Activated naive CD8-positive, alpha-beta T cell treated with anti-CD3 and anti-CD28 coated beads for 36 hours (primary cell): ENCODE measurements around the gene CCDC181. TPM values are rescaled to one million over a fixed set of nuclear protein-coding genes. Genes with fewer than 3 reads are reported as not detected.
"Not testable (repeated sequence)": the region's sequence is repeated elsewhere in the genome, so short reads cannot be mapped to it uniquely, and the experiment has no call there.

Source experiments
- DNase-seq: peaks from one replicate; pipeline ENCODE4 v3.0.0; 2021
- H3K27ac Mint-ChIP-seq: one replicate; pipeline ENCODE4 v1.8.0; 2022; ENCODE audit warnings: mild to moderate bottlenecking, moderate library complexity, mixed read lengths
- H3K27me3 Mint-ChIP-seq: one replicate; pipeline ENCODE4 v1.8.0; 2022; ENCODE audit warnings: mild to moderate bottlenecking, mixed read lengths
- H3K36me3 Mint-ChIP-seq: one replicate; pipeline ENCODE4 v1.8.0; 2021; ENCODE audit warnings: mild to moderate bottlenecking, mixed read lengths
- H3K4me1 Mint-ChIP-seq: one replicate; pipeline ENCODE4 v1.8.0; 2021; ENCODE audit warnings: mixed read lengths
- H3K4me3 Mint-ChIP-seq: one replicate; pipeline ENCODE4 v1.8.0; 2022; ENCODE audit warnings: mild to moderate bottlenecking, moderate library complexity, mixed read lengths
- H3K9me3 Mint-ChIP-seq: one replicate; pipeline ENCODE4 v1.8.0; 2022; ENCODE audit warnings: mixed read lengths
- total RNA-seq, 2 experiments: library from RNA; stranded (reverse); gene quantifications; one replicate each; pipeline ENCODE4 v1.2.3, GENCODE V29; 2021

CCDC181 gene
- total RNA-seq, 2 experiments from 2014 or later = 0.52 to 0.62 TPM

DNA sequence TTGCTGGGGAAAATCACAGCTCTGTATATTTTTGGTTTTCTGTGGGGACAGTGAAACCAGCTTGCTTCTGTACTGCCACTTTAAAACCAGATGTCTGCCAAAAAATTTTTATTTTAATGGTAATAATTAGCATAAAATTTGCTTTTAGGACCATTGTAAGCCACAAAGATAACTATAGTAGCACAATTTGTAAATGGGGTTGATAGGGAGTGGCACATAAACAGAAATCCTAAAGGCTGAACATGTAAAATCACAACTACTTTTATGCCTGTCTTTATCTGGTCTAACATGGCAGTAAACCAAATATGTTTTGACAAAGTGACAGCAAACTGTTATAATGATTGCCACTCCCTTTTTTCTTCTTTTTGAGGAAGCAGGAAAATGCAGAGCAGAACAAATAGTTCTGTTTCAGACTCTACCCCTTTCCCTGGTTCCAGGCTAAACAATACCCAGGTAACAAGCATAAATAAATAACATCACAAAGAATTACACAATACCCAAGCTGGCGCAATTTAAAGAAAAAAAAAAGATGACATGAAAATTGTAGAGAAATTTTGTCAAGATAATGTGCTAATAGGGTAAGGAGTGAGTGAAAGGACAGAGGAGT lies 24.0 kb upstream of the CCDC181 start:
- Mint-ChIP-seq H3K9me3 (peaks cover 3% of the 10 kb centered on the region), H3K4me3 (no peak overlapping the region)

DNA sequence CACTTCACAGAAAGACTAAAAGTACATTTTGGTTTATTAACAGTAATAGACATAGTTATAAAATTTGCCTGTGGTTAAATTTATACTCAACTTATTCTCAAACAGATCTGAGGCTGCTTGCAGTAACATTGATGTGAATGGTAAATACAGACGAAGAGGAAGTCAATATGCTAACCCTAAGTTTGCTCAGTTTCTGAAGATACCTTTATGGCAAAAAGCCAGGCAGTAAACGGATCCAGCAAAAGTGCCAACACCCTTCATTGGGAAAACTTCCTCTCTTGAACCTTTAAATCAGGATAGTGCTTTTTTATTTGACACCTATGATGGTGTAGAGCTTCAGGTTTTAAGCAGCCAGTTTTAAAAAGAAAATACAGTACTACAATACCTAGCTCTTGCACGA lies 16.6 kb upstream of the CCDC181 start:
- H3K27me3 Mint-ChIP-seq = peaks cover 18% of the 10 kb centered on the region
- DNase-seq = no peak
- no peak overlapping the region for H3K4me3 Mint-ChIP-seq
- no peaks in the 10 kb centered on the region for H3K4me1 Mint-ChIP-seq
- no peak overlapping the region for H3K27ac Mint-ChIP-seq
- H3K9me3 Mint-ChIP-seq = peaks cover 3% of the 10 kb centered on the region
- no peaks in the 10 kb centered on the region for H3K36me3 Mint-ChIP-seq

More for the DNA sequence above, 24.0 kb upstream of the CCDC181 start:
- peaks cover 19% of the 10 kb centered on the region for H3K27me3 Mint-ChIP-seq
- H3K27ac Mint-ChIP-seq = no peak overlapping the region
- peaks cover 3% of the 10 kb centered on the region for H3K4me1 Mint-ChIP-seq
- H3K36me3 Mint-ChIP-seq = peaks cover 2% of the 10 kb centered on the region
- DNase-seq = no peak

DNA sequence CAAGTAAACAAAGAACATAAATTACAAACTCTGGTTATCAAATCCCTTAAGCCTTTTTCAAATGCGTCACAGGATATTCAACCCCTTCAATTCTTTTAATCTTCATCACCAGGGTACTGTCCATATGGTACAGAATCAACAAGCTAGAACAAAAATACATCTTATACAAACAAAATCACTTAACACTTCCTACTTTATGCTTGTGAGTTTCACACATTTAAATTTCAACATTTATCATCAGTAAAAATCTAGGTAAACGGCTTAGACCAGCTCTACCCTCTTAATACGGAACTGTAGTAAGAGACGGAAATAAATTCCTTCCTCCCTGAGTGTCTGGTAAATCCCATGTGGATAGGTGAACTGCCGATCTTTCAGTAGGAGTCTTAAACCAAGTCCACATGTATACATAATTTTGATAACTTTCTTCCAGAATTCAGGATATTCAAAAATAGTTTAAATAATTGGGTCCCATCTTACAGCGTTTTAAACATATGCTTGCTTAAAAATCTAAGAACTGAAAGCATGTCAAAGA lies 1.0 kb downstream of the CCDC181 start:
- Mint-ChIP-seq H3K9me3 (no peaks in the 10 kb centered on the region), H3K27me3 (peaks cover 59% of the 10 kb centered on the region), H3K27ac (no peak overlapping the region), H3K36me3 (no peaks in the 10 kb centered on the region), H3K4me3 (peak overlapping the region; percentile 95), H3K4me1 (peaks cover 4% of the 10 kb centered on the region)
- no peak for DNase-seq

DNA sequence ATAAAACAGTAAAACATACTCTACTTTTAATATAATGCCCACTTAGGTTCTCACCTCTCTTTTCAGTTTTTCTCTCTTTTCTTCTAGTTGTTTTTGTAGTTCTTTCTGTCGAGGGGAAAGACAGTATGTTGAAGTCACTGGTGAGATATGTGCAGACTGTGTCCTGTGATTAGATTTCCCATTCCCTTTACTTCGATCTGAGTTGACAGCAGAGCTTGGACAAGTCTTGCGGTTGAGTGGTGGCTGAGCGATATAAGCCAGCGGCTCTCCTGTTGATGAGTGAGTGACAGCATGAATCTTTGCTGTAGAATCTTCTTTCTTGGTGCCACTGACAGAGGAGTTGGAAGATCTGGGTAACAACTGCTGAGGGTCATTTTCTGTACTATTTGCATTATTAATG lies 6.0 kb downstream of the CCDC181 start:
- Mint-ChIP-seq H3K27me3 (peaks cover 26% of the 10 kb centered on the region), H3K36me3 (no peaks in the 10 kb centered on the region), H3K4me1 (no peaks in the 10 kb centered on the region), H3K27ac (no peak overlapping the region), H3K4me3 (no peak overlapping the region), H3K9me3 (no peaks in the 10 kb centered on the region)
- DNase-seq = no peak

DNA sequence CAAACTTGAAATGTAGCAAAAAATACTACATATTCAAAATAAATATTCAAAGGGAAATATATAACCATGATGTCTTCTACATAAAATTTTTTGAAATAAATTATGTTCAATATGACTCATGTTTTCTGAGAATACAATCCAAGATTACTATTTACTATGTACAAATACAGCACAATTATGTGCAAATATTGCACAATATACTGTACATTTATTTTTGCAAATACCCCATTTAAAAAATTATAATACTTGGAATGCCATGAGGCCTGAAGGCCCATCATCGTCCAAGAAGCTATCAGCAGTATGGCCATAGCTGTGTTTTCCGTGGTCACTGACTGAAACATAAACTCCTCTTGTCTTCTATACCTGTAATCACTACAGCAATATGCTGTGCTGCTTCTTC lies 12.3 kb downstream of the CCDC181 start:
- H3K4me1 Mint-ChIP-seq = no peaks in the 10 kb centered on the region

DNA sequence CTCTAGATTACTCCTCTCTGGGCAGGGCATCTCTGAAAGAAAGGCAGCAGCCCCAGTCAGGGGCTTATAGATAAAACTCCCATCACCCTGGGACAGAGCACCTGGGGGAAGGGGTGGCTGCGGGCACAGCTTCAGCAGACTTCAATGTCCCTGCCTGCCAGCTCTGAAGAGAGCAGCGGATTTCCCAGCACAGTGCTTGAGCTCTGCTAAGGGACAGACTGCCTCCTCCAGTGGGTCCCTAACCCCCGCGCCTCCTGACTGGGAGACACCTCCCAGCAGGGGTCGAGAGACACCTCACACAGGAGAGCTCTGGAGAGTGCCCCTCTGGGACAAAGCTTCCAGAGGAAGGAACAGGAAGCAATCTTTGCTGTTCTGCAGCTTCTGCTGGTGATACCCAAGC lies 18.9 kb downstream of the CCDC181 start:
- H3K9me3 Mint-ChIP-seq = peaks cover 49% of the 10 kb centered on the region
- not testable (repeated sequence) for DNase-seq, H3K36me3 Mint-ChIP-seq, H3K4me3 Mint-ChIP-seq, H3K27me3 Mint-ChIP-seq, H3K27ac Mint-ChIP-seq, H3K4me1 Mint-ChIP-seq

More for the DNA sequence above, 12.3 kb downstream of the CCDC181 start:
- Mint-ChIP-seq H3K27ac (no peak overlapping the region), H3K9me3 (peaks cover 17% of the 10 kb centered on the region), H3K4me3 (no peak overlapping the region), H3K27me3 (no peaks in the 10 kb centered on the region), H3K36me3 (no peaks in the 10 kb centered on the region)
- DNase-seq = no peak

DNA sequence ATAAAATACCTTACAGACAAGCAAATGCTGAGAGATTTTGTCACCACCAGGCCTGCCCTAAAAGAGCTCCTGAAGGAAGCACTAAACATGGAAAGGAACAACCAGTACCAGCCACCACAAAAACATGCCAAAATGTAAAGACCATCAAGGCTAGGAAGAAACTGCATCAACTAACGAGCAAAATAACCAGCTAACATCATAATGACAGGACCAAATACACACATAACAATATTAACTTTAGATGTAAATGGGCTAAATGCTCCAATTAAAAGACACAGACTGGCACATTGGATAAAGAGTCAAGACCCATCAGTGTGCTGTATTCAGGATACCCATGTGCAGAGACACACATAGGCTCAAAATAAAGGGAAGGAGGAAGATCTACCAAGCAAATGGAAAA lies 24.7 kb downstream of the CCDC181 start:
- not testable (repeated sequence) for DNase-seq, H3K4me1 Mint-ChIP-seq, H3K27ac Mint-ChIP-seq, H3K4me3 Mint-ChIP-seq, H3K27me3 Mint-ChIP-seq
- Mint-ChIP-seq H3K36me3 (peaks cover 13% of the 10 kb centered on the region), H3K9me3 (peaks cover 44% of the 10 kb centered on the region)

DNA sequence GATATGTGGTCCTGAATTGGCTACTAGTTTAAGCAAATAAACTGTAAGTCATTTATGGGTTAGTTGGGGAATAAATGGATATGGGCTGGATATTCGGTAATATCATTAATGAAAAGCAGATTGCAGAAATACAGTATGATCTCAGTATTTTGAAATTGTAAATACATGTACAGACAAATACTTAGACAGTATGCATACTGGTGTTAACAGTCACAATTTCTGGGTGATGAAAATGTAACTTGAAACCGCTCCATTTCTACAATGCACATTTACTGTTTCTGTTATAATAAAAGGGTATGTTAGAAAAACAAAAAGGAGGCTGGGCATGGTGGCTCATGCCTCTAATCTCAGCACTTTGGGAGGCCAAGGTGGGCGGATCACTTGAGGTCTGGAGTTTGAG lies 31.3 kb downstream of the CCDC181 start:
- peaks cover 53% of the 10 kb centered on the region for H3K36me3 Mint-ChIP-seq
- H3K9me3 Mint-ChIP-seq = peaks cover 6% of the 10 kb centered on the region
- peaks cover under 1% of the 10 kb centered on the region for H3K4me1 Mint-ChIP-seq
- H3K4me3 Mint-ChIP-seq = no peak overlapping the region
- no peak overlapping the region for H3K27ac Mint-ChIP-seq
- no peak for DNase-seq
- H3K27me3 Mint-ChIP-seq = peaks cover 4% of the 10 kb centered on the region

DNA sequence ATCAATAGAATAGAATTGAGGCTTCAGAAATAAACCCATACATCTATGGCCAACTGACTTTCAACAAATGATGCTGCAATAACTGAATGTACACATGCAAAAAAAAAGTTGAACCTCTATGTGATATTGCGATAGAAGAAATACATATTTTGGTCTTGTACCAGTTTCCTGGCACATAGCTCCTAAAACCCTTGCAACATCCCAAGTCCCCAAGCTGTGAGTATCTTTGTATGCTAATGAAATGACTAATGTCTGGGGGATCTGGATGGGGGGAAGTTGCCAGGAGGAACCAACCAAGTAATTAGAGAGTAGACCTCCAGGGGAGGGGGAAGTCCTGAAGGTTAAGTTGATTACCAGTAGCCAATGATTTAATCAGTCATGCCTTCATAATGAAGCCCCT lies 34.9 kb downstream of the CCDC181 start:
- Mint-ChIP-seq H3K9me3 (no peaks in the 10 kb centered on the region), H3K36me3 (peaks cover 63% of the 10 kb centered on the region), H3K27ac (no peak overlapping the region), H3K27me3 (no peaks in the 10 kb centered on the region), H3K4me3 (no peak overlapping the region), H3K4me1 (peaks cover 16% of the 10 kb centered on the region)
- no peak for DNase-seq

DNA sequence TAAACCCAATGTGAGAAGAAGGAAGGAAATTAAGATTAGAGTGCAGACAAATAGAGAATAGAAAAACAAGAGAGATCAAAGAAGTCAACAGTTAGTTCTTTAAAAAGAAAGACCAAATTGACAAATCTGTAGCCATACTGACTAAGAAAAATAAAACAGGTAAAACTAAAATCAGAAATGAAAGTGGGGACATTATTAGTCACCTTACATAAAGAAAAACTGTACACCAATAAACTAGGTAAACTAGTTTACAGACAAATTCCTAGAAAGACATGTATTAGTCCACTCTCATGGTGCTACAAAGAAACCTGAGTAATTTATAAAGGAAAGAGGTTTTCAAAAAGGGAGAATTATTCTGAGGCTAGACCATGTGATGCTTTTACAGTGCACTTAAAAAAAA lies 37.0 kb downstream of the CCDC181 start:
- Mint-ChIP-seq H3K27ac (peak overlapping the region; percentile 63), H3K9me3 (no peaks in the 10 kb centered on the region), H3K27me3 (no peaks in the 10 kb centered on the region), H3K36me3 (peaks cover 58% of the 10 kb centered on the region), H3K4me1 (peaks cover 16% of the 10 kb centered on the region), H3K4me3 (no peak overlapping the region)
- DNase-seq = no peak

DNA sequence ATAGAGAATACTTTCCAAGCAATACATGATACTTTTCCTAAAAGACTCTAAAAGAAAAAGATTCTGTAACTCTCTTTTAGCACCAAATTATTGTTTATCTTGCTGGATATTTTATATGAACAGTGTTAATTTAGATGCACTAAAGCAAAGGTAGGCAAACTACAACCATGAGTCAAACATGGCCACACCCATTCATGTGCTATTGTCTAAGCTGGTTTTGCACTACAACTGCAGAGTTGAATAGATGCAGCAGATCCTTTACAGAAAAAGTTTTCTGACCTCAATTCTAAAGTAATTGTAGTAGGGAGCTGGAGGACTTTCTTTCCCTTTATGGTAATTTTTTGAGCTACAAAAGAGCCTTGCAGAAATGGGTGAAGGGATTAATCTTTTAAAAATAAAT lies 39.9 kb downstream of the CCDC181 start:
- Mint-ChIP-seq H3K27ac (no peak overlapping the region), H3K9me3 (no peaks in the 10 kb centered on the region), H3K4me1 (peaks cover 16% of the 10 kb centered on the region), H3K36me3 (peaks cover 42% of the 10 kb centered on the region), H3K27me3 (no peaks in the 10 kb centered on the region), H3K4me3 (no peak overlapping the region)
- DNase-seq = no peak

DNA sequence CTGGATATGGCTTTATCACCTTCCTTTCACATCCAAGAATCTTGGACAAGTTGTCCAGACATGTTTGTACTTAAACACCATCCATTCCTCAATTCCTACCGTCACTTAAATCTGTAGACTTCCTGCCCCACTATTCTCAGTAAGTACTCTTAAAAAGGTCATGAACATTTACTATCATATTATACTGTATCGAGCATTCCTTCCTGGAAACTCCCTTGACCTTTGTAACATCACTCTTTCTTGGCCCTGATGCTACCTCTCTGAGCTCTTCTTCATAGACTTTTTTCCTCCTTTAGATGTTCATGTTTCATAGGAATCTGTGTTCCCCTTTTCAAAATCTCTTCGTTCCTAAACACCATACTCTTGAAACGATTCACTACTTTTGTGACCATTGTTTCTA lies 43.8 kb downstream of the CCDC181 start:
- H3K27me3 Mint-ChIP-seq = no peaks in the 10 kb centered on the region
- no peaks in the 10 kb centered on the region for H3K9me3 Mint-ChIP-seq
- no peak overlapping the region for H3K27ac Mint-ChIP-seq
- DNase-seq = no peak
- H3K4me1 Mint-ChIP-seq = peaks cover 2% of the 10 kb centered on the region
- H3K36me3 Mint-ChIP-seq = peaks cover 24% of the 10 kb centered on the region
- H3K4me3 Mint-ChIP-seq = no peak overlapping the region

DNA sequence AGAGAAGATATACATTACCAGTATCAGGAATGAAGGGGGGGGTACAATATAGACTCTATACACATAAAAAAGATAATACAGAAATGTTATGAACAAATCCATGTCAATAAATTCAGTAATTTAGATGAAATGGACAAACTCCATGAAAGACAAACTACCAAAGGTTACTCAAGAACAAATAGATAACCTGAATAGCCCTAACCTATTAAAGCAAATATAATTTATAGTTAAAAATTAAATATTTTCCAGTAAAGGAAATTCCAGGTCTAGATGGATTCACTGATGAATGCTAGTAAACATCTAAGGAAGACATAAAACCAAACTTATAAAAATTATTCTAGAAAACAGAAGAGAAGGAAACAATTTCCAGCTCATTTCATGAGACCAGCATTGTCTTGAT lies 46.1 kb downstream of the CCDC181 start:
- no peak for DNase-seq
- H3K4me3 Mint-ChIP-seq = no peak overlapping the region
- H3K9me3 Mint-ChIP-seq = no peaks in the 10 kb centered on the region
- H3K27ac Mint-ChIP-seq = no peak overlapping the region
- H3K27me3 Mint-ChIP-seq = no peaks in the 10 kb centered on the region
- H3K36me3 Mint-ChIP-seq = peaks cover 29% of the 10 kb centered on the region
- peaks cover 6% of the 10 kb centered on the region for H3K4me1 Mint-ChIP-seq

DNA sequence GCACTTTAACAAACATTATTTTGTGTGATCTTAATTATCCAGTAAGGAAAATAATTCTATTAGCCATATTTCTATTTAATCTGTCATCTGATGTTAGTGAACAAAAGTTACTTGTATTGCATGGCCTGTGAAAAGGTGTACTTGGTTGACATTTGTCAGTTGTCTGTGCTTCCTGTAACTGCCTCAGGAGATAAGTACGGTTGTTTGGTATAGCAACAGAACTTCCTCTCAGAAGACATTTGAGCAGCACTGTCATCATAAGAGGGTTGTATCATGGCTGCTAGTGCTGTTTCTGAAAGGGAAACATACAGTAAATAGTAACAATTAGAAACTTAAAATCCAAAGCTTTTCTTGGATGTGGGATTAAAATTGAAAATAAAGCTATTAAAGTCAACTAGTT lies 55.9 kb downstream of the CCDC181 start:
- H3K9me3 Mint-ChIP-seq = no peaks in the 10 kb centered on the region
- peaks cover 15% of the 10 kb centered on the region for H3K36me3 Mint-ChIP-seq
- H3K4me1 Mint-ChIP-seq = peaks cover 27% of the 10 kb centered on the region
- no peak overlapping the region for H3K4me3 Mint-ChIP-seq
- no peaks in the 10 kb centered on the region for H3K27me3 Mint-ChIP-seq
- H3K27ac Mint-ChIP-seq = no peak overlapping the region
- no peak for DNase-seq

DNA sequence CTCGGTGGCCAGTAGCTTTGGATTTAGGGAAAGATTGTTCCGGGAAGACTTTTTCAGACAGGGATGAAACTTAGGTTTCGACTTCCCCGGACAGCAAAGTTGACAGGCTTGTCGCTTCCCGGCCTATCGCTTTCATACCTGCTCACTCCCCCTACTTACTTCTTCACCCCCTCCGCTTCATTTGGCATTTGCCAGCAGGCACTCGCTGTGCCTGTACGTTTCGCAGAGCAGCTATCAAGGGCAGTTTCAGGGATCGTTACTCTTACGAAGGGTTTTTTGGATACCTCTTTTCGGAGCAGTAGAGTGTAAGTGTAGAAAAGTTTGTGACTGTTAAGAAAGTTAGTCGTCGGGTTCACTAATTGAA lies 58.9 kb downstream of the CCDC181 start:
- no peak overlapping the region for H3K4me3 Mint-ChIP-seq
- H3K27ac Mint-ChIP-seq = no peak overlapping the region
- no peaks in the 10 kb centered on the region for H3K27me3 Mint-ChIP-seq
- peaks cover 17% of the 10 kb centered on the region for H3K36me3 Mint-ChIP-seq
- H3K4me1 Mint-ChIP-seq = peaks cover 23% of the 10 kb centered on the region
- peak; percentile 39 for DNase-seq
- H3K9me3 Mint-ChIP-seq = peaks cover 5% of the 10 kb centered on the region

DNA sequence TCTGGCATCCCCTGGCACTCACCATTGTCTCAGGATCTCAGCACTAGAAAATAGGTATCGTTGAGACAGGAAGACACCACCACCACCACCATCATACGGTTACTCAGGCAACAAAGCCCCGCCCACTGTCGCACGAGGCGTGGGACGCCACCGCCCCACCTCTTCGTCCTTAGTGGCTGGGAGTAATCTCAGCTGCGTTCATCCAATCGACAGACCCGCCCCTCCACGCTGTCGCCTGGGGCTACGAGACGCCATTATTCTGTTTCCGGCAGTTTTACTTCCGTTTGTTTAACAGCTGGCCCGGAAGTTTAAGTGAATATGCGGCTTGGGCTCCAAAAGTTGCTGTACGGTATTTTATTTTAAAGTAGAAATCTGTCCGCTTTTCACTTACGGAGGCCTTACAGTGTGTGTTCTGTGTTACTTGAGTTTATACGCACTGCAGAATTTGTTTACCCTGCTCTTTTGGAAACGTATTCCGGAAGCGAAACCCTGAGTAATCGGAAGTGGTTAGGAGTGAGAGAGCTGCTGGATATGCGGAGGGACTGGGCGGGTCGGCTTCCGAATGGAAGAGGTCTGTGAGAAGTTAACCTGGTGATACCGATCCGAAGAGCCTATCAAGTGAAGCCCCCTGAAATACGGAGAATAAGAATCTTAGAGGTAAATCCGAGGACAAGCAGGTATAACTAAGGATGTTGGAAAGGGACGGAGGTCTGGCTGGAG lies 59.4 kb downstream of the CCDC181 start, which contains the start of the genes BLZF1 and NME7:
BLZF1 (plus strand) TSS at position 510 of the 720 bp plus-strand sequence. CDS start 1,328 bp downstream, outside the sequence.
NME7 (minus strand) TSS at position 112 of the 720 bp plus-strand sequence; CDS start at position 25, 87 bp downstream.
- peaks cover 20% of the 10 kb centered on the region for H3K4me1 Mint-ChIP-seq
- H3K27me3 Mint-ChIP-seq = no peaks in the 10 kb centered on the region
- peaks cover 5% of the 10 kb centered on the region for H3K9me3 Mint-ChIP-seq
- DNase-seq = peak; percentile 97
- H3K4me3 Mint-ChIP-seq = no peak within 1 kb of the TSS
- no peak within 1 kb of the TSS for H3K27ac Mint-ChIP-seq
- H3K36me3 Mint-ChIP-seq = peaks cover 17% of the 10 kb centered on the region
